ENCODE results near the gene SLC6A6. TPM values are rescaled to one million over a fixed set of nuclear protein-coding genes. Genes with fewer than 3 reads are reported as not detected.

SLC6A6 gene
- total RNA-seq, 4 donors from 2014 or later = 14.4 to 35.7 (median 17.0) TPM

GRCh38 chr3:14450506-14450905 is 48.1 kb downstream of the SLC6A6 start:
- intact Hi-C loops (cut with DNase I) = no loop called here
- no peak overlapping the region for H3K4me3 ChIP-seq

GRCh38 chr3:14450922-14451606 is 48.7 kb downstream of the SLC6A6 start:
- Histone ChIP-seq H3K4me1 (peaks cover 29 to 53% (median 32%) of the 10 kb centered on the region in 3 donors), H3K27me3 (no peaks in the 10 kb centered on the region), H3K9me3 (no peaks in the 10 kb centered on the region), H3K27ac (peak overlapping the region in 2 of 4 donors; percentile 83 to 91), H3K36me3 (peaks cover 5 to 73% (median 22%) of the 10 kb centered on the region in 3 donors), H3K4me3 (no peak overlapping the region)
- no peak for DNase-seq
- WGBS, 2 donors = 95 to 98% methylated on average over 5 of the region's 5 CpGs
- intact Hi-C loops (cut with DNase I) = no loop called here
- TF ChIP-seq, protein P1, sequence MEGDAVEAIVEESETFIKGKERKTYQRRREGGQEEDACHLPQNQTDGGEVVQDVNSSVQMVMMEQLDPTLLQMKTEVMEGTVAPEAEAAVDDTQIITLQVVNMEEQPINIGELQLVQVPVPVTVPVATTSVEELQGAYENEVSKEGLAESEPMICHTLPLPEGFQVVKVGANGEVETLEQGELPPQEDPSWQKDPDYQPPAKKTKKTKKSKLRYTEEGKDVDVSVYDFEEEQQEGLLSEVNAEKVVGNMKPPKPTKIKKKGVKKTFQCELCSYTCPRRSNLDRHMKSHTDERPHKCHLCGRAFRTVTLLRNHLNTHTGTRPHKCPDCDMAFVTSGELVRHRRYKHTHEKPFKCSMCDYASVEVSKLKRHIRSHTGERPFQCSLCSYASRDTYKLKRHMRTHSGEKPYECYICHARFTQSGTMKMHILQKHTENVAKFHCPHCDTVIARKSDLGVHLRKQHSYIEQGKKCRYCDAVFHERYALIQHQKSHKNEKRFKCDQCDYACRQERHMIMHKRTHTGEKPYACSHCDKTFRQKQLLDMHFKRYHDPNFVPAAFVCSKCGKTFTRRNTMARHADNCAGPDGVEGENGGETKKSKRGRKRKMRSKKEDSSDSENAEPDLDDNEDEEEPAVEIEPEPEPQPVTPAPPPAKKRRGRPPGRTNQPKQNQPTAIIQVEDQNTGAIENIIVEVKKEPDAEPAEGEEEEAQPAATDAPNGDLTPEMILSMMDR (IDR thresholded peaks at IDR 0.05) = no peak
- no peak for TF ChIP-seq POLR2A (IDR thresholded peaks at IDR 0.05)

More at GRCh38 chr3:14450506-14450905, 48.1 kb downstream of the SLC6A6 start:
- peaks cover 5 to 73% (median 17%) of the 10 kb centered on the region in 3 donors for H3K36me3 ChIP-seq
- TF ChIP-seq, protein P1 (IDR thresholded peaks at IDR 0.05) = no peak
- no peak for TF ChIP-seq POLR2A (IDR thresholded peaks at IDR 0.05)
- H3K4me1 ChIP-seq = peaks cover 29 to 50% (median 31%) of the 10 kb centered on the region in 3 donors
- DNase-seq = no peak
- H3K27me3 ChIP-seq = no peaks in the 10 kb centered on the region
- 92% methylated on average over 2 of the region's 3 CpGs for WGBS, 2 donors
- H3K9me3 ChIP-seq = no peaks in the 10 kb centered on the region
- H3K27ac ChIP-seq = no peak overlapping the region

DNA sequence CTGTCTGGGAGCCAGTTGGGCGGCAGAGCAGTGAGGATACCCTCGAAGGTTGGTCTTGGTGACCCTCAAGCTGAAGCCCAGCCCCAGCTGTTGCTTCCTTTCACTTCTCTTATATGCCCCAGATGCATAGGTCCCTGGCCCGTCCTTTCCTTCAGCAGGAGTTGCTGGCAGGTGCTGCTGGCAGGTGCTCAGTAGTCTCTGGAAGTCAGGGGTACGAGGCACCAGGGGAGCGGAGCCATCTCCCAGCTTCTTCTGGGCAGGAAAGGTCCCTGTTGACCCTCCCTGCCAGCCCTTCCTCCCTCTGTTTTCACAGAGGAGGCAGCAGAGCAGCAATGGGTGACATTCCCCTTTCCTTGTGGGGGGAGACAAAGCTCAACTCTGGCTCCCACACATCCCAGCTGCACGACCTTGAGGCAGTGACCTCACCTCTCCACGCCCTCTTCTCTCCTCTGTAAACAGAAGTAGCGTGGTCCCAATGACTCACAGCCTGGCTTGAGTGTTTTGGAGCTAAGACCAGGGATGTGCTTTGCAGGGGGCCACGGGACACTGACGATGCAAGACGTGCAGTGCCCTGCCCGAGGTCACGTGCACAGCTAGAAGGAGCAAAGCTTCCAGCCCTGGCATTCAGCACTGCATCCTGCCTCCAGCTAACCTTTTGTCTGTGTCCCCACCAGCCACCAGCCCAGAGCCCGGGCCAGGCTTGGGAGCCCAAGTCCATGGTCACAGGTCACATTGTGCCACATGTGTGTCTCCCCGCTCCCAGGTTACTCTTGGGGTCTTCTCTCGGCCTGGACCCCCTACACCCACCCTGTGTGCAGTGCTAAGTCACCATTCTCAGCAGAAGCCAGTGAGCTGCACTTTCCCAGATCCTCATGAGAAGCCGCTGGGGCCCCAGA is 49.7 kb downstream of the SLC6A6 start:
- no peak for DNase-seq
- Histone ChIP-seq H3K4me1 (peaks cover 29 to 53% (median 32%) of the 10 kb centered on the region in 3 donors), H3K9me3 (no peaks in the 10 kb centered on the region), H3K4me3 (peak overlapping the region in 1 of 4 donors; percentile 31), H3K36me3 (peaks cover 5 to 70% (median 22%) of the 10 kb centered on the region in 3 donors), H3K27me3 (no peaks in the 10 kb centered on the region), H3K27ac (peak overlapping the region; percentile 72 to 93 (median 87))
- 41 to 42% methylated on average over 7 to 12 of the region's 17 CpGs for WGBS, 2 donors
- intact Hi-C loops (cut with DNase I) = no loop called here
- TF ChIP-seq POLR2A (IDR thresholded peaks at IDR 0.05) = no peak
- TF ChIP-seq, protein P1 (IDR thresholded peaks at IDR 0.05) = no peak

DNA sequence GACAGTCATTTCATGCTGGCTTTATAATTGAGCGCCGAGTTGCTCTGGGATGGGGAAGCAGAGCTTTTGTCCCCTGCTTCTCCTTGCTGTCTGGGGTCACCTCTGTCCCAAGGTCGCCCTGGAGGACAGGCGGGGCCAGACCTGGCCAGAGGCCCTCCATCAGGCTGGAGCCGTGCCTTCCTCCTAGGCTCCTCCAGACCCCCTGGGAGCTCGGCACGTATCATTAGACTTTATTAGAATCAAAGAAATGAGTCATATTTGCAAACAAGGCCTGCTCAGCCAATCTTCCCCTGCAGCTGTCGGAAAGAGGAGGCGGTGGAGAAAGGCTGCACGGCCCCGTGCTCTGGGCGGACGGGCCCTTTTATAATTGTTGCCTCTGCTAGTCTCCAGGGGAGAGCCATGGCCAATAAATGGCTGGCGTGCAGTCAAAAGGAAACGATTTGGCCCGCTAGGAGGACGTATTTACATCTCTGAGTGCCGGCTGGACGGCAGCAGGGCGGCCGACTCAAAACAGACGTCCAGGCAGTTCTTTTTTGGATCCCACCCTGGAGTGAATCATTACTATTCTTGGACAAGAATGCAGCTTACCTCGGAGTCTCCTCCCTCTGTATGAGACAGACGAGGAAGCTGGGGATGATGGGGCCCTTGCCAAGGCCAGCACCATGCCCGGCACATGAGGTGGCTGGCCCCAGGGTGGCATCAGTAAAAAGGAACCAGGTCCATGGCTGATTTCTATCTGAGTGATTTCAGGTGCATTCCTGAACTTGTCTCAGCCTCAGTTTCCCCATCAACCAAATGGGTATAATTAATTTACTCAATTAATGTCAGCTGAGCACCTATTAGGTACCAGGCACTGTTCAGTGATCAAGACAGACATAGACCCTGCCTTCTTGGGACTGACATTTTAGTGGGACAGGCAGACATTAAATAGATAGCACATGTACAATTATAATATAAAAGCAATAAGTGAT is 50.6 kb downstream of the SLC6A6 start:
- intact Hi-C loops (cut with DNase I) = no loop called here
- 20 to 47% methylated on average over 3 to 11 of the region's 25 CpGs for WGBS, 2 donors
- H3K36me3 ChIP-seq = peaks cover 5 to 62% (median 22%) of the 10 kb centered on the region in 3 donors

More for the DNA sequence above, 50.6 kb downstream of the SLC6A6 start:
- Histone ChIP-seq H3K4me1 (peaks cover 29 to 53% (median 32%) of the 10 kb centered on the region in 3 donors), H3K9me3 (no peaks in the 10 kb centered on the region), H3K27me3 (no peaks in the 10 kb centered on the region), H3K4me3 (peak overlapping the region in 1 of 4 donors; percentile 31), H3K27ac (peak overlapping the region; percentile 72 to 93 (median 87))
- TF ChIP-seq, protein P1 (IDR thresholded peaks at IDR 0.05) = peak in 2 of 6 experiments; percentile 33 to 38
- no peak for TF ChIP-seq POLR2A (IDR thresholded peaks at IDR 0.05)
- DNase-seq = peak; percentile 41

All from esophagus squamous epithelium (tissue), 5 donors.